HG03442 (cell line): ENCODE results near the gene DISC1.
"Not testable (repeated sequence)": the region's sequence is repeated elsewhere in the genome, so short reads cannot be mapped to it uniquely, and the experiment has no call there.

Experiments used
- ATAC-seq: cut with Tn5 transposase; IDR thresholded peaks from one replicate; pipeline ENCODE4 v1.9.1; 2021; ENCODE audit warnings: mild to moderate bottlenecking, moderate library complexity; ENCODE audit not compliant: unreplicated experiment

Gene DISC1

DNA sequence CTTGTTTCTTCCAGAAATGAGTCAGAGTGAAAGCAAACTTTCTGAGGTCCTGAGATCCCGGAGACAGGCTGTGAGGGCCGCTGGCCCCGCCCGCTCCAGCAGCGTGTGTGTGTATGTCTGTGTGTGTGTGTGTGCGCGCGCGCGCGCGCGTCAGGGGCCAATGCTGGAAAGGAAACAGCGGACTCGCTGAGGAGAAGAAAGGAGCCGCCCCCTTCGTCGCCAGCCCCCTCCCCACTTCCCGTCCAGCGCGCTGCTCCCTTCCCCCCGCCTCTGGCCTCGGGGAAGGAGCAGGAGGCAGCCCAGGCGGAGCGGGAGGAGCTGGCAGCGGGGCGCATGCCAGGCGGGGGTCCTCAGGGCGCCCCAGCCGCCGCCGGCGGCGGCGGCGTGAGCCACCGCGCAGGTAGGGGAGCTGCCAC lies at the start of gene DISC1:
DISC1 (plus strand) TSS at position 256 of the 416 bp plus-strand sequence; CDS start at position 334, 78 bp downstream.
- peak; percentile 61 for ATAC-seq

DNA sequence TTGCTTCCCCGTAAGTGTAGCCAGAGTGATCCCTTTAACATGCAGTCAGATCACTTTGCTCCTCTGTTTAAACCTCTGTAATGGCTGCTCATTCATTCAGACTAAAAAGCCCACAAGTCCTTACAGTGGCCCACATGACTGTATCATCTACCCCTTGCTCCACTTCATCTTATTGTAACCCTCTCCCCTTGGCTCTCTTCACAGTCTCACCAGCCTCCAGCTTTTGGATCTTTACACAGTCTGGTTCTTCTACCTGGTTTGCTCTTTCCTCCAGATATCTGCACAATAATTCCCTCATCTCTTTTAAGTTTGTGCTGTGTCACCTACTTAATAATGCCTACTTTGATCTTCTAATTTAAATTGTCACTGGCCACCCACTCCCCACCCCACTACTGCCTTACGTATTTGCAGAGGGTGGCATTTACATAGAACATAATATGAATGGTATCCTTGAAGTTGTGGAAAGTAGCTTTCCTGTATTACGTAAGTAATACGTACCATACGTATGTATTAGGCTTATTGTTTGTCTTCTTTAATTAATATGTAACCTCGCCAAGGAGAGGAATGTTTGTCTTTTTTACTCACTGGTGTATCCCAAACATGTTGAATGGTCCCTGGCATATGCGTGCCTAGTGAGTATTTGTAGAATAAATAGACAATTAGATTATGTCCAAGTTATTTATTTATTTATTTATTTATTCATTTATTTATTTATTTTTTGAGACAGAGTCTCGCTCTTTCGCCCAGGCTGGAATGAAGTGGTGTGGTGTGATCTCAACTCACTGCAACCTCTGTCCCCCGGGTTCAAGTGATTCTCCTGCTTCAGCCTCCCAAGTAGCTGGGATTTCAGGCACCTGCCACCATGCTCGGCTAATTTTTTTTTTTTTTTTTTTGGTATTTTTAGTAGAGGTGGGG lies 49.5 kb upstream of the DISC1 start:
- ATAC-seq: no peak

DNA sequence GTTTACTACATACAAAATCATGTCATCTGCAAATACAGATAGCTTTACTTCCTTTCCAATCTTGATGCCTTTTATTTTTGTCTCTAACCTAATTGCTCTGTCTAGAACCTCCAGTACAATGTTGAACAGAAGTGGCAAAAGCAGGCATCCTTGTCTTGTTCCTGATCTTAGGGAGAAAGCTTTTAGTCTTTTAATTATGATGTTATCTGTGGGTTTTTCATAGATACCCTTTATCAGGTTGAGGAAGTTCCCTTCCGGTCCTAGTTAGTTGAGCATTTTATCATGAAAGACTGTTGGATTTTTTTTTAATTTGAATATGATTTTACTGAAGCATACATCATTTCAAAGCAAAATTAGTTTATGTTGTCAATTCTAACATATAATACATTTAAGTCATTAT lies 45.7 kb upstream of the DISC1 start:
- no peak for ATAC-seq

DNA sequence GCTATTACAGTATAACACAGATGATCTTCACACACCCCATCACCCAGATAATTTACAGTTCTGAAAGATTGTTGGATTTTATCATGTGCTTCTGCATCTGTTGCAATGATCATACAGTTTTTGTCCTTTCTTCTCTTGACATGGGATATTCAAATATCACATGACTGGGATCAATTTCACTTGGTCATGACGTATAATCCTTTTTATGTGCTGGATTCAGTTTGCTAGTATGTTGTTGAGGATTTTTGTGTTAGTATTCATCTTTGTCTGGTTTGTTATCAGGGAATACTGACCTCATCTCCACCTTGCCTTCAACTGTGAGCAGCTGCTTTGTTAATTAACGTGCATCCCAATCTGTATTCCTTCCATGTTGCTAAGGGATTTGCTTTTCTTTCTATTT lies 44.7 kb upstream of the DISC1 start:
- no peak for ATAC-seq

DNA sequence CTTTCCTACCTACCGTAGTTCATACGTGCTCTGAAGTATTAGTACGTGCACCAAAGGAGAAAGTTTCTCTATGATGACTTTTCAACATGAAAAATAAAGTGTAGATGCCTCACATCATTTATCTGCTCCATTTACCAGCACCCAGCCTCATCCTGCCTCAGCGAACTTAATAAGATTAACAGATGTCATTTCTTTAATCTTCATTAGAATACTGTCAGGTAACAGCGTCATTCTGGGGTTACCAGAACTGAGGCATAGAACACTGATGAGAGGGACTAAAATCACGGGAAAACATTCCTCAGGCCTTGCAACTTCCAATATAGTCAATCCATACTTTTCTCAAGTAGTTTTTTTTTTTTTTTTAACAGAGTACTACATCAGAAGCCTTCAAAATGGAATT lies 43.2 kb upstream of the DISC1 start:
- ATAC-seq: no peak

DNA sequence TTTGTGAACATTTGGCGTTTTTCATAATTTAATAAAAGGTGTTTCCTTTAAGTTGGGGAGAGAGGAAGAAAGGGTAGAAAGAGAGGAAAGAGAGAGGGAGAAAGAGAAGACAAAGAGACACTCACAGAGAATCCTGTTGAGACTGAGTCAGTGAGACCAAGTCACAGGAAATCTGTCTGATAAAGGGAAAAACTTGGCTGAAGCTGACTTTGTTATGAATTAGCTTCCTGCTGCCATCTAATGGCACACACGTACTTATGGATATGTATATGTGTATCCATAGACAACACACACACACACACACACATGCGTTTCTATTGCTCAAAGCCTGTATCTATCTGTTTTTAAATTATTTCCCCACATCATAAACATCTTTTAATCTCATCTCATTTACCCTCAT lies 42.5 kb upstream of the DISC1 start:
- no peak for ATAC-seq

DNA sequence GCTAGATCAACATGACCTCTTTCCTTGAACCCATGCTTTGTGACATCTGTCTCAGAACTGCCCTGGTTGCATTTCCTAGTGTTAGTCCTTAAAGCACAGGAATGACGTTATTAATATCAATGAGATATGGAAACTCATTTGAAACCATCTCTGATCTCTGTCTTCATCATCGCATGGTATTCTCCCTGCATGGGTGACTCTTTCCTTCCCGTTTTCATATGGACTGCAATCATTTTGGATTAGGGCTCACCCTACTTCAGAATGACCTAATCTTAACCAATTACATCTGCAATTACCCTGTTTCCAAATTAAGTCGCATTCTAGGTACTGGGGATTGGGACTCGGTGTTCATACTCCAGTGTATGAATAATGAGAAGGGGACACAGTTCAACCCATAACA lies 41.7 kb upstream of the DISC1 start:
- no peak for ATAC-seq

DNA sequence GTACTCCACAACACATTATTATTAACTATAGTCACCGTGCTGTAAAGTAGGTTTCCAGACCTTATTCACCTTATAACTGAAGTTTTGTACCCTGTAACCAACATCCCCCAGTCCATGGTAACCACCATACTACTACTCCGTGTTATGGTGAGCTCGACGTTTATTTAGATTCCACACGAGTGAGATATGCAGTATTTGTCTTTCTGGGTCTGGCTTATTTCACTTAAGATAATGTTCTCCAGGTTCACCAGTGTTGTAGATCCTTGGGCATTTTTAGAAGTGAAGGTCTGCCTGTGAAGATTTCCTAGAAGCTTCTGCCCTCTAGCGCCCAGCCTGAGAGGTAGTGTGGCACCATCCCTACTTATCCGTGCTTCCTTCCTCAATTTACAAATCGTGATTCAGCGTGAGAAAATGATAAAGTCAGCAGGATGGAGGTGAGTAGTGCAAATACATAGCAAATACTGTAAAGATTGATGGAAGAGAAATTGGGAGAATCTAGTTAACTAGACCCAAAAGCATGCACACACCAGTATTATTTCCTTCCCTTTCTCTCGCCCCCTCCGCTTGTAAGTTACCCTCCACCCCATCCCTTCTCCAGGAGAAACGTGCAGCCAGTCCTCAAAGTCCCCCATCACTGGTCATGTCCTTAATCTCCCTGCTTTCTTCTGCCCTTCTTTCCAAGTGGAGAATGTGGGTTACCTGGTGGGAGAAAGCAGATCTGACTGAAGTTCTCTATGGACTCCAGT lies 36.0 kb upstream of the DISC1 start:
- peak; percentile 61 for ATAC-seq

DNA sequence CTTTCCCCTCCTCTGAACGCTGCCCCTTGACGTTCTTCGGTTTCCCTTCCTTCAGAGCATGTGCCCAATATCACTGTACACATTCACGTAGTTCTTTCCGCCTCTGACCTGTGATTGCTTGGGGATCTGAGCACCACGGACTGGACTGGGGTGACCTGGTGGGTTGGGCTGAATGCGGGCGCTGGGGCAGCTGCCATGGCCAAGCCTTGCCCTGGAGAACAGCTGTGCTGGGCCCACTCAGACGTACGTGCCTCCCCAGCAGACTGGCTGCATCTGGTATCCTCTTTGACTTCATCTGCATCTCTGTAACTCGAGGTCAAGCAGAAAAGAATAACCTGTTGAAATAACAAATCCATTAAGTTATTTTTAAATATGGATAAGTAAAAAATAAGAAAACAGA lies 35.1 kb upstream of the DISC1 start:
- ATAC-seq: no peak

DNA sequence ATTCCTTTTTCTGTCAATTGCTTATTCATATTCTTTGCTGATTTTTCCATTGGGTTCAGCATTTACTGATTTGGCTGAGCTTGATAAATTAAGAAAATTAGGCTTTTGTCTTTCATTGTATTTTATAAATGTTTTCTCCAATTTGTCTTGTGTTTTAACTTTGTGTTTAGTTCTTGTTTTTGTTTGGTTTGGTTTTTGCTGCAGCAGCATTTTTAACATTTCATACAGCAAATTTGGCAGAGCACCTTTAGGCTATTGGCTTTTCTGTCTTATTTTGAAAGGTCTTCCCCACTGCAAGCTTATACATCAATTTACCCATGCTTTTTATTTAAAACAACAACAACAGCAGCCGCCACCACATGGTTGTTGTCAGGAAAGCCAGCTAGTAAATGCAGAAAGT lies 33.8 kb upstream of the DISC1 start:
- no peak for ATAC-seq

DNA sequence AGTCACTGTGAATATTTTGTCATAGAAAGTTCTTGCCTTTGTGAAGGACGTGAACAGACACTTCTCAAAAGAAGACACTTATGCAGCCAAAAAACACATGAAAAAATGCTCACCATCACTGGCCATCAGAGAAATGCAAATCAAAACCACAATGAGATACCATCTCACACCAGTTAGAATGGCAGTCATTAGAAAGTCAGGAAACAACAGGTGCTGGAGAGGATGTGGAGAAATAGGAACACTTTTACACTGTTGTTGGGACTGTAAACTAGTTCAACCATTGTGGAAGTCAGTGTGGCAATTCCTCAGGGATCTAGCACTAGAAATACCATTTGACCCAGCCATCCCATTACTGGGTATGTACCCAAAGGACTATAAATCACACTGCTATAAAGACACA lies 33.3 kb upstream of the DISC1 start:
- ATAC-seq: not testable (repeated sequence)

DNA sequence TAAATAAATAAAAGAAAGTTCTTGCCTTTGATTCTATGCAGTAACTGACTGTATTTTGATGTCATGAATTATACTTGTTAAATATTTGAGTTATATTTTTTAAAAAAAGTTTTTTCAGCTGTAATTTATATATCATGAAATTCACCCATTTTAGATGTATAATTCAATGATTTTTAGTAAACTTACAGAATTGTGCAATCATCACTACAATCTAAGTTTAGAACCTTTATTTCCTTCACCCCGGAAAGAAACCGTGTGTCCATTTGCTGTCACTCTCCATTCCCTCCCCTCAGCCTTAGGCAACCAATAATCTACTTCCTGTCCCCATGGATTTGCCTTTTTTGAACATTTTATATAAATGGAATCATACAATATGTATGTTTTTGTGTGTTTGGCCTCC lies 32.5 kb upstream of the DISC1 start:
- ATAC-seq: no peak

DNA sequence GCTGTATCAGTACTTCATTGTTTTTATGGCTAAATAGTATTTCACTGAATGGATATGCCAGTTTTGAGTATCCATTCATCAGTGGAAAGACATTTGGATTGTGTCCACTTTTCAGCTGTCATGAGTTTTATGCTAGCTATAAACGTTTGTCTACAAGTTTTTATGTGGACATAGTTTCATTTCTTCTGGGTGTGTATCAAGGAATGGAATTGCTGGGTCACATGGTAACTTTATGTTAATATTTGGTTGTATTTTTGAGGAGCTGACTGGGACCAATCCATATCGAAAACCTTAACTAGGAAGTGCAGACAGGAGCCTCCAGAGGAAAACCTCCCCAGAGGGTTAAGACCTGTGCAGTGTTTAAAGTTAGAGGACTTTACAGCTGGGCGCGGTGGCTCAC lies 31.8 kb upstream of the DISC1 start:
- ATAC-seq: no peak

DNA sequence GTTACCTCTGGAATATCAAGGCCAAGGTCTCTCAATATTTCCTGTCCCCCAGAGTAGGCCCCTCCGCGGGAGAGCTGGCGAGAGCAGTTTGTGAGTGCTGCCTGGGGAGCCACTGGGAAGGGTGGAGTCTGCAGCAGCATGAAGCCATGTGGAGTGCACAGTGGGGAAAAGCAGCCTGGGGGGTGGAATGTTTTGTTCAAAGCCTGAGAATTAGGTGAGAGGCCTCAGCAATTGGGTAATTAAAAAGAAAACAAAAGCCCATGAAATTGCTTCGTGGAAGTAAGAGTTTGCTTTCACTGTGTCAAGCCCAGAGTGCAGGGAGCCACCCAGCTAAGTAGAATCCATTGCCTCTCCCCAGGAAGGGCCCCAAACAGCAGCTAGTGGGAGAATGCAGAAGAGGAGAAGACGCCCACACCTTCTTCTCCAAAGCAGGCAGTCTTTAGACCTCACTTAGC lies 30.2 kb upstream of the DISC1 start:
- no peak for ATAC-seq

DNA sequence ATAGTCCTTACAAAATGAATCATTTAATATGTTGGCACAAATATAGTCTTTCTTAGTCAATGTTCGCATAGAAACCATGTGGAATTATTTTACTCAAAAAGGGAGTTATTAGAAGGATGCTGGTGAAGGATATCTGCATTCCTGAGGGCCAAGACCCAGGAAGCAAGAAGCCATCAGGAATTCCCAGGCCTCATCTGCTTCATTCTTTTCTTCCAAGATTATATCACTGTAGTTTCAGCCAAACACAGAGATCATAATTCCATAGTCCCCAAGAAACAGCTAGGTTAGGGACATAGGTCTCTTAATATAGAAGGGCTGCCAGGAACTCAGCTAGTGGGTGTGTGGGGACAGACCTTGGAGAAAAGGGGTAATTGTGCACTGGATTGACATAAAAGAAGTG lies 28.6 kb upstream of the DISC1 start:
- no peak for ATAC-seq

DNA sequence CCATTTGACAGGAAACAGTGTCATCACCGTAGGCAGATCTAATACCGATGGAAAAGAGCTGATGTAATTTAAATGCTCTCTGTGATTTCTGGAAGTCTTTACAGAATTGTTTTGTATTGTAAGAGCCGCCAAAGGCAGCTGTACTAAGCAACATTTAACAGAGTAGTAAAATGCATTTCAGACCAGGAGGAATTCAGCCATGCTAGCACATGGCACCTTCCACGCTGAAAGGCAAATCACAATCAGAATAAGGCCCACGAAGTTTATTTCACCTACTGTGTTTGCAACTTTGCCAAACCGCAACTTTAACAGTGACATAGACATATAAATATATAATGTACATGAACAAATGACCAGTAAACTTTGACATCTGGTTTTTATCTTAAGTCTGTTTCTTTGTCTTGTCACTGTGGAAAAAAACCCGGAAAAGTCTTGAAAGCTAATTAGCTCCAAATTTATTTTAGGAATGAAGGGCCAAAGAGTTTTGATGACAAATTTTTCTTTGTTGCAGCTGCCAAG lies 26.1 kb upstream of the DISC1 start:
- no peak for ATAC-seq

DNA sequence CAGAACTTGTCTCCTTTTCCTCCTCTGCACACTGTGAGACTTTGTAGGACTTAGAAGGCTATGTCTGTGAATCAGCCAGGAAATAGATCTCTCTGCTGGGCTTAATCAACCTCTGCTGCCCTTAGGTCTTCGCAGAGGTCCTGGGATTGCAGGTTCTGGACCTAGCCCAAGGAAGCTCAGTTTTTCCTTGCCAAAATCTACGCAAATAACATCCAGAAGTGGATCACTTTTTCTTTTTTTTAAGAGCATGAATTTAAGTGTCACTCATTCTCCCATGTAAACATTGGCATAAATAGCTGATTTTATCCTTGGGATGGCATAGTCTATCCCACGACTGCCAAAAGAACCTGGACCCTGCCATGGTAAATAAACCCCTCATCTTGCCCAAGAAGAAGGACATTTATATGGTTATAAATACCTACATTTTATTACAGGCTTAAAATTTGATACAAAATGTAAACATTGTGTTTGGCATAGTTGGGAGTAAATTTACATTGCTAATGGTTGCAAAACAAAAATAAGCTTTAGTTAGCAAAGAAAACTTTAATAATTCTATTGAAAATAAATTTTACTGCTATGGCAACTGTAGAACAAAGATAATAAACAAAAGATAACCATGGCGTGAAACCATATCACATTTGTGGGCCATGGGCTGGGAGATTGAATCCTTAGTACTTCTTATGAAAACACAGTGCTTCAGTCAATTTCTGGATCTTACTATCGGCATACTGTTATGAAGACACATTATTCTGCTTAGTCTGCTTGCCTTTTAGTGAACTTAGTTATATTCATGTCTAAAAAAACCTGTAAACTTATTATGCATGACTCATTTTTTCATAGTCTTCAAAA lies 24.5 kb upstream of the DISC1 start:
- ATAC-seq: no peak

DNA sequence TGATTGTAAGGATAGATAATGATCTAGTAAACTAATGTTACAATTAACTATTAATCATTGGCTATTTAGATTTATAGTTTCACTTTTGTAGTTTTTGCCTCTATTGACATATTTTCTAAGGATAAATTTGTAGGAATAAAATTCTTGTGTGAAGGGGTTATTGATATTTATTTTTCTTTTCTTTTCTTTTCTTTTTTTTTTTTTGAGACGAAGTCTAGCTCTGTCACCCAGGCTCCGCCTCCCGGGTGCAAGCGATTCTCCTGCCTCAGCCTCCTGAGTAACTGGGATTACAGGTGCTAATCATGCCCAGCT lies 24.0 kb upstream of the DISC1 start:
- ATAC-seq: no peak

DNA sequence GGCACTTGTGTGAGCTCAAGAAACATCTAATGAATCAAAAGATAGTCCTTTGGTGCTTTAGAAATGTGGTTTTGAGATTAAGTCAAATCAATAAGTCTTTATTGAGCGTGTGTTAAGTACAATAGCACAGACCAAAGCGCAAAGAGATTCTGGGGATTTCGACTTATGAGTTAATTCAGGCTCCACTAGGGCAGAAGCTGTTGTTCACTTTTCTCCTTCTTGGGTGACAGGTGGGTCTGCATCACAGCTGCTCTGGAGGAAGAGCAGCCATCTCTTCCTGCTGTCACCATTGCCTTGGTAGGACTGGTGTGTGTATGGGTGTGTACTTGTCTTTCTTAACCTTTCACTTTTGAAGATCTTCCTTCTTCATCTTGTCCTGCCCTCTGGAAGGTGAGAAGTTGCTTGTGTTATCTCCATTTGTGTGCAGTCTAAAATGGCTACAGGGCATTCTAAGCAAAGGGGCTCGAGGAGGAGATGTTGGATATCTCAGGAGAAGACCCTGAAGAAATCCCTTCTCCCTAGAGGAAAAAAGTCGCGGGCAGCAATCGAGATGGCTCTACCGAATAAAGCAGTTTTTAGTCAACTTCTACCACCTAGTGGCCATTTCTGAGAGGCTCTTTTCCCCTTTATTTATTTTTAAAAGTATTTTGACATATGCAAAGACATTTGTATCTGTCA lies 22.9 kb upstream of the DISC1 start:
- ATAC-seq: peak; percentile 63

DNA sequence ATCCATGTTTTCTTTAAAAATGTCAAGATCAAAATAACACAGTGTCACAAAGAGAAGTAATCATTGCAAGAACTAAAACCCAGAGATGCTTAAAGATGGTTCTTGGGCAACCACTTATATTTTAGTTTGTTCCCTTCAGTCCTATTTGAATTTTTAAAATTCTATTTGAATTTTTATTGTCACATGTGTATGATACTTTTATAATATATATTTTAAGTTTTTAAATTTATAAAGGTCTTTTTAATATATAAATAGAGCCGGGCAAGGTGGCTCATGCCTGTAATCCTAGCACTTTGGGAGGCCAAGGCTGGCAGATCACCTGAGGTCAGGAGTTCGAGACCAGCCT lies 22.3 kb upstream of the DISC1 start:
- ATAC-seq: no peak
